Ishikawa (cell line): ENCODE results near the gene KCNN3.

Source experiments
- TAF1 ChIP-seq: IDR thresholded peaks from 2 replicates; pipeline ENCODE4 v1.6.1; 2012; ENCODE audit warnings: low read depth, mild to moderate bottlenecking
- TEAD4 ChIP-seq: IDR thresholded peaks from 2 replicates; pipeline ENCODE4 v1.6.1; 2012
- TF ChIP-seq, protein P1 (sequence below): IDR thresholded peaks from 2 replicates; pipeline ENCODE4 v1.6.1; 2012
- TF ChIP-seq, protein P2 (sequence below): IDR thresholded peaks from 2 replicates; pipeline ENCODE4 v1.6.1; 2012

DNA sequence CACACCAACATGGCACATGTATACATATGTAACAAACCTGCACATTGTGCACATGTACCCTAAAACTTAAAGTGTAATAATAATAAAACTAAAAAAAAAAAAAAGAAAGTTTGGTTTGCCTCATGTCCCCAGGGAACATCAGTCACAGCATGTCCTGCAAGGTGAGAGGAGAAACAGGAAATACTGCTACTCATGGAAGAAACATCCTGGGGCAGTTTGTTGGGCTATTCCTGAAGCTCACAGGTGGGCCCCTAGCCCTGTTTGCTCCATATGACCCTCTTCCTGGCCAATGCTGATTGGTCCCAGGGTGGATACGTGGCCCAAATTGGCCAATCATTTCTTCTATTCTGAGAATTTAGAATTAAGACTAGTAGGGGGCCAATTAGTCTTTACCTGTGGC is 158.7 kb downstream of the KCNN3 start:
- no peak for TF ChIP-seq TEAD4
- no peak for TF ChIP-seq TAF1
- TF ChIP-seq, protein P1, sequence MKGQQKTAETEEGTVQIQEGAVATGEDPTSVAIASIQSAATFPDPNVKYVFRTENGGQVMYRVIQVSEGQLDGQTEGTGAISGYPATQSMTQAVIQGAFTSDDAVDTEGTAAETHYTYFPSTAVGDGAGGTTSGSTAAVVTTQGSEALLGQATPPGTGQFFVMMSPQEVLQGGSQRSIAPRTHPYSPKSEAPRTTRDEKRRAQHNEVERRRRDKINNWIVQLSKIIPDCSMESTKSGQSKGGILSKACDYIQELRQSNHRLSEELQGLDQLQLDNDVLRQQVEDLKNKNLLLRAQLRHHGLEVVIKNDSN = no peak
- TF ChIP-seq, protein P2, sequence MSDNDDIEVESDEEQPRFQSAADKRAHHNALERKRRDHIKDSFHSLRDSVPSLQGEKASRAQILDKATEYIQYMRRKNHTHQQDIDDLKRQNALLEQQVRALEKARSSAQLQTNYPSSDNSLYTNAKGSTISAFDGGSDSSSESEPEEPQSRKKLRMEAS = no peak
